Hindlimb muscle (tissue), 1 donor: ENCODE measurements around the gene RPS10. TPM values are rescaled to one million over a fixed set of nuclear protein-coding genes. Genes with fewer than 3 reads are reported as not detected.
"Not testable (repeated sequence)": the region's sequence is repeated elsewhere in the genome, so short reads cannot be mapped to it uniquely, and the experiment has no call there.

ENCODE experiments used
- DNase-seq: peaks from one replicate; pipeline ENCODE4 v3.0.0-alpha.2; 2013
- polyA plus RNA-seq: library from polyadenylated mRNA; unstranded; fragments of 120-200 nt; gene quantifications from one replicate; pipeline ENCODE4 v1.2.1, GENCODE V29; 2013; ENCODE audit not compliant: insufficient read length

The RPS10 gene
- polyA plus RNA-seq, 1 donor, result 1,799 TPM

- DNase-seq, result no peak
Measured at GRCh38 chr6:34447910-34448309, 22.0 kb upstream of the RPS10 start.

DNA sequence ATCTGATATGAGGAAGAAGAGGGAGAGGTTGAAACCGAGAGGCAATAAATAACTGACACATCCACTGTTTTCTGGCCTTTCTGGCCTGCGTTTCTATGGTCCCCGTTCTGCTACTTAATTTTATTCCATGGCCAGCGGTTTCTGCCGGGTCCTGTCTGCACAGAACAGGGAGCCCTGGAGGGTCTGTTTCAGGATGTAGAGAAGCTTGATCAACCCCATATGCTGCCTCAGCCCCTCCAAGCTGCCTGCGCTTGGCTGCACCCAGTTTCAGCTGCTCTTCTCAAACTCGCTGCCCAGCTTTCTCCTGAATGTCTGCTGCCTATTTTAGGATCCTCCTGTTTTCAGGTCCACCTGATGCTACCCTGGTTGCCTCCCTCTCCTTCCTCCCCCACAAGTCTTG lies 21.5 kb upstream of the RPS10 start:
- DNase-seq, result no peak

DNA sequence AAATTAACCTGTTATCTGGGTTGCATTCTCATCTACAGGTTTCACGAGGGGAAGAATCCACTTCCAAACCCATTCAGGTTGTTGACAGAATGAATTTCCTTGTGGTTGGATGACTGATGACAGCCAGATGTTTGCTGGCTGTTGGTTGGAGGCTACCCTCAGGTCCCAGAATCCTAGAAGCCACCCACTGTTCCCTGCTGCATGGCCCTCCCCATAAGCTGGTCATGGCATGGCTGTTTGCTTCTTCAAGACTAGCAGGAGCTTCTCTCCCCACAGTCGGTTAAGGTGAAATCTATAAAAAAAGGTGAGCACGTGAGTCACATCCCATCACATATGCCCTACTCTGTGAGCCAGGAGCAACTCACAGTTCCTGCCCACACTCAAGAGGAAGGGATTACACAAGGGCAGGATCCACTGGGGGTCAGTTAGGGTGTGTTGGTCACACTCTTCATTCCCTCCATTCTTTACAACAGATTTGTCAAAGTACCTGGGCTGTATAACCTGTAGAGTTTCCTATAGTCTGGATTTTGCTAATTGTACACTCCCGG lies 19.5 kb upstream of the RPS10 start:
- DNase-seq, result no peak

DNA sequence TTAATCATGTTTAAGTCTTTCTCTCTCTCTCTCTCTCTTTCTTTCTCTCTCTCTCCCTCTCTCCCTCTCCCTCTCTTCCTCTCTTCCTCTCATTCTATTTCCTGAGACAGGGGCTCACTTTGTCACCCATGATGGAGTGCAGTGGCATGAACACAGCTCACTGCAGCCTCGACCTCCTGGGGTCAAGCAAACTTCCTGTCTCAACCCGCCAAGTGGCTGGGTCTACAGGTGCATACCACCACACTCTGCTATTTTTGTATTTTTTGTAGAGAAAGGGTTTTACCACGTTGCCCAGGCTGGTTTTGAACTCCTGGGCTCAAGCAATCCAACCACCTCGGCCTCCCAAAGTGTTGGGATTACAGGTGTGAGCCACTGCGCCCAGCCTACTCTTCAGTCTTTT lies 15.7 kb upstream of the RPS10 start:
- DNase-seq, result no peak

DNA sequence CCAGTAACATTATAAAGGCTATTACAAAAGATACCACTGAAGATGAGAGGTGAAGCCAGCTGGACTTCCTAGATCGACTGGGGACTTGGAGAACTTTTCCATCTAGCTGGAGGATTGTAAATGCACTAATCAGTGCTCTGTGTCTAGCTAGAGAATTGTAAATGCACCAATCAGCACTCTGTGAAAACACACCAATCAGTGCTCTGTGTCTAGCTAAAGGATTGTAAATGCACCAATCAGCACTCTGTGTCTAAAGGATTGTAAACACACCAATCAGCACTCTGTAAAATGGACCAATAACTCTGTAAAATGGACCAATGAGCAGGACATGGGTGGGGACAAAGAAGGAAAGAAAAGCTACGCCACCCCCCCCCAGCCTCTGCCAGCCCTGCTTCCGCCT lies 13.6 kb upstream of the RPS10 start:
- no peak for DNase-seq

- no peak for DNase-seq
Measured at GRCh38 chr6:34438705-34439104, 12.8 kb upstream of the RPS10 start.

DNA sequence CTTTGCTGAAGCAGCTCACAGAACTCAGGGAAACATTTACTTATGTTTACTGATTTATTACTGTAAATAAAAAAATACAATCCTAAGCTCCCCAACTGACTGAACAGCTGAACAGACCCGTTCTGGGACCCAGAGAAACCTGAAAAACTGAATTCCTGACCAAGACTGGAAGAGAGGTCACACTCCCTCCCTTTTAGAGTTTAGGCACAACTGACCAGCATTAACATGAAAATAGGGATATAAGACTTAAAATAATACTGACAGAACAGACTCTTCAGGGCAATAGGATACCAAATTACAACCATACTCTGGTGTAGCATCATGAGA lies 11.7 kb upstream of the RPS10 start:
- no peak for DNase-seq

GRCh38 chr6:34436803-34437643 lies 11.2 kb upstream of the RPS10 start:
- no peak for DNase-seq

DNA sequence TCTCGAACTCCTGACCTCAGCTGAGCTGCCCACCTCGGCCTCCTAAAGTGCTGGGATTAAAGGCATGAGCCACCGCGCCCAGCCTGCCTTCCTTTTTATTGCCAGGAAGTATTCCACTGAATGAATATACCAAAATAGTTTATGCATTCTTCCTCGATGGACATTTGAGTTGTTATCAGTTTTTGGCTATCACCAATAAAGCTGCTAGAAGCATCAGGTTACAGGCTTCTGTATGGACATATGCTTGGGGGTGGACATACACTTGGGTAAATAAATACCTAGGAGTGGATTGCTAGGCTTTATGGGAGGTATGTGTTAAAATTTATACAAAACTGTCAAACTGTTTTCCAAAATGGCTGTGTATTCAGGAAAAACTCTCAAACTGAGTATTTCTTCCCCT lies 10.0 kb upstream of the RPS10 start:
- DNase-seq, result no peak

GRCh38 chr6:34425132-34425497 lies 754 bp downstream of the RPS10 start:
- no peak for DNase-seq

- DNase-seq, result no peak
Measured at GRCh38 chr6:34424200-34425131, 1.4 kb downstream of the RPS10 start.

GRCh38 chr6:34423254-34423653 lies 2.6 kb downstream of the RPS10 start:
- no peak for DNase-seq

DNA sequence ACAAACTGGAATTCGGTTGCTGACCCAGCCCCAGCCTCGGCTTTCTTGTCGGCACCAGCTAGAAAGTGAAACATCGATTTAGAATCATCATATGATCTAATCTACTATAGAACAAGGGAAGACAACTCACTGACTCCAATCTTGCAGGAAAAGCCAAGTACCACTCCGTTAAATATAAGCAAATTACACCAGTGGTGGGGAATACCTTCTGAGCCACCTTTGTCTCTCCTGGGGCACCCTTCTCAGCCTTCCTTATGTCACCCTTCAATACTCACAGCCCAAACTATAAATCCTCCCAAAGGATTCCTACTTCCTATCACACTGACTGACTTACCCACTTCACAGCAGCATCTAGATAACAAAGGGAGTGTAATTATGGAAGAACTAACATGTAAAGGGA lies 7.5 kb downstream of the RPS10 start:
- DNase-seq, result no peak

DNA sequence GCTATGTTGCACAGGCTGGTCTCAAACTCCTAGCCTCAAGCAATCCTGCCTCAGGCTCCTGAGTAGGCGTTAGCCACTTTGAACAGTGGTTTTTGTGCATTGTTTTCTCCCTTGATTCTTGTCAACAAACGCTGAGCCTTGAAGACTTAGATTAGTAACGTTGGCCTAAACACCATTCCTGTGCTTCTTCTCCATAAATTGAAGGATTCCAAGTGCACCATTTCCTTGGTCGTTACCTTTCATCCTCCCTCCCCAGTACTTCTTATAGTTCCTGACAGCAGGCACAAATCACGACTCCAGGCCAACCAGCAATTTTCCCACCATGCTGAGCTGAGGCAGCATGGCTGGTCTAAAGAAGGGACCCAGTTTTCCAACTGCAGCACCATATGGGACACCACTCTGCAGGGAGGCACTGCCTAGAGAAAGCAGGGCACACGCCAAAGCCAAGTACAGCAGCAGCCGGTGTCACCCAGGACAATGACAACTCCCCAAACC lies 8.9 kb downstream of the RPS10 start:
- no peak for DNase-seq

DNA sequence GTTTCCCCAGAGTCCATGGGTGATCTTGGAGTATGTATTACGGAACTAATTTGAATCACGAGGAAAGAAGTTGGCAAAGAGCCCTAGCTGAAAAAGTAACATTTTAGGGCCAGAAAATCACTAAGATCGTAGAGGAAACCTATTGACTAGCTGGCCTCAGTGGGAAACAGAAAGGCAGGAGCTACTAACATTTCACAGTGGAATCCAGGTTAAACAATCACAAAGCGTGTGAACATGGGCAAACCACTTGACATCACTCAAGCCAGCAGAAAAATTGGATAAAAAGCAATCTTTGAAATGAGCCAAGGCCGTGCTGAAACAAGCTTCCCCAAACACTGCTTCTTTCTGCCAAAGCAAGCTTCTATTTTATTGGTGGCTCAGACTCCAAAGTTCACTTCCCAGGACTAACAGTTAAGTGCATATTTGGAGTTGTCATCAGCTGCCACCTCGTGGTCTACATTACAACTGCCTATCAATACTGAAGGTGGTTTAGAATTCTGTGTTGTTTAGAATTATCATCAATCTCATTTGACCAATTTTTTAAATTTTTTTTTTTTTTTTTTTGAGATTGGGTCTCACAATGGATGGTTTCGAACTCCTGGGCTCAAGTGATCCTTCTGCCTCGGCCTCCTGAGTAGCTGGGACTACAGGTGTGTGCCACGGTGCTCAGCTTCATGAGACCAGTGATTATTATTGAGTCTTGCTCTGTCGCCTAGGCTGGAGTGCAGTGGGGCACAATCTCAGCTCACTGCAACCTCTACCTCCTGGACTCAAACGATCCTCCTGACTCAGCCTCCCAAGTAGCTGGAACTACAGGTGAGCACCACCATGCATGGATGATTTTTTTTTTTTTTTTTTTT lies 10.6 kb downstream of the RPS10 start:
- DNase-seq, result peak; percentile 77

- no peak for DNase-seq
Measured at GRCh38 chr6:34412643-34413214, 13.1 kb downstream of the RPS10 start.

- DNase-seq, result no peak
Measured at GRCh38 chr6:34412016-34412415, 13.9 kb downstream of the RPS10 start.

DNA sequence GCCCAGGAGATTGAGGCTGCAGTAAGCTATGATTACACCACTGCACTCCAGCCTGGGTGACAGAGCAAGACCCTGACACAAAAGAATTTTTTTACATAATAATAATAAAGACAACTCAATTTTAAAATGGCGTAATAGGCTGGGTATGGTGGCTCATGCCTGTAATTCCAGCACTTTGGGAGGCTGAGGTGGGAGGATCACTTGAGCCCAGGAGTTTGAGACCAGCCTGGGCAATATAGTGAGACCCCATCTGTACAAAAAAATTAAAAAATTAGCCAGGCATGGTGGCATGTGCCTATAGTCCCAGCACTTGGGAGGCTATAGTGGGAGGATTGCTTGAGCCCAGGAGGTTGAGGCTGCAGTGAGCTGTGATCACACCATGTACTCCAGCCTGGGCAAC lies 18.0 kb downstream of the RPS10 start:
- not testable (repeated sequence) for DNase-seq

GRCh38 chr6:34396518-34396917 lies 29.4 kb downstream of the RPS10 start:
- no peak for DNase-seq

DNA sequence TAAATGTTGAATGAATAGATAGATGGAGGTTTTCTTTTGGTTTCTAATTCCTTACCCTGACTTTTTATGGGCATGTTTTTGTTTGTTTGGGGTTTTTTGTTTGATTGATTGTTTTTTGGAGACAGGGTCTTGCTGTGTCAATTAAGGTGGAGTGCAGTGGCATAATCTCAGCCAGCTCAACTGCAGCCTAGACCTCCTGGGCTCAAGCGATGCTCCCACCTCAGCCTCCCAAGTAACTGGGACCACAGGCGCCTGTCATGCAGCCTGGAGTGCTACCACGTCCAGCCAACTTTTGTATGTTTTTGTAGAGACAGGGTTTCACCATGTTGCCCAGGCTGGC lies 31.9 kb downstream of the RPS10 start:
- DNase-seq, result no peak

DNA sequence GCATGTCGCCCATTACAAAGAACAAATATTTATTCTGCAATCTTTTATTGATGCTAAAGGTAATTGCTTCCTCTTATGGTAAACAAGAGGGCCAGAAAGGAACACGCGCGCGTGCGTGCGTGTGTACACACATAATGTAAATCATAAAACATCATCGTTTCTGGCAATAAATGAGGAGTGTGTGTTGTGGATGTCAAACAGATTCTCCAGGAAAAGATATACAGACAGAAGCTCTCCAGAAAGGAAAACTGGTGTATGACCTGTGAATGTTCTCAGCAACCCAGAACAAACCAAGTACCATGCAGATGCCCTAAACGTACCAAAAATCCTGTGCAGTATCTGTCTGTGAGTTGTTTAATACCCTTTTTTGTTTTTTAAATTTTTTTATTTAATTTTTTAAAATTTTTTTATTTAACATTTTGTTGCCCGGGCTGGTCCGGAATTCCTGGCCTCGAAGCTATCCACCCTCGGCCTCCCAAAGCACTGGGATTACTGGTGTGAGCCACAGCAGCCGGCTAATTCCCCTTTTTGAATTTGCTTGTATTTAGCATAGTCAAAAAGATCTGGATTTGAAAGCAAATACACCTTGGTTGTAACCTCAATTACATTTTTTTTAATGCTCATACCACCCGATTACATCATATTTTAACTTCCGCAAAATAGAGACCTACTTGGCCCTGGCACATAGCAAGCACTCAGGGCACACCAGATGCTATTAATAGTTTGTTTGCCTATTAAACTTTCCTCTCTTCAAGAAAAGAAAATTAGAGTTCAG lies 32.5 kb downstream of the RPS10 start:
- no peak for DNase-seq
